Mesendoderm (in vitro differentiated cells): Measurements from ENCODE around the gene TCTN1.

Experiments
- DNase-seq: peaks from one replicate; pipeline ENCODE4 v3.0.0; 2013
- H2AK5ac ChIP-seq: 2 replicates; pipeline ENCODE4 v1.6.1; 2013; ENCODE audit warnings: low read length, inconsistent platforms
- H2BK120ac ChIP-seq: 2 replicates; pipeline ENCODE4 v1.6.1; 2013; ENCODE audit warnings: low read depth, mild to moderate bottlenecking, low read length, moderate library complexity, mixed read lengths
- H2BK15ac ChIP-seq: replicated peaks from 2 replicates; pipeline ENCODE4 v1.6.1; 2013; ENCODE audit warnings: low read depth, mild to moderate bottlenecking, moderate library complexity
- H2BK5ac ChIP-seq: 2 replicates; pipeline ENCODE4 v1.6.1; 2013; ENCODE audit warnings: low read length, inconsistent platforms
- H3K18ac ChIP-seq: 2 replicates; pipeline ENCODE4 v1.6.1; 2013; ENCODE audit warnings: mild to moderate bottlenecking, low read length, mixed read lengths
- H3K23ac ChIP-seq: one replicate; pipeline ENCODE4 v1.6.1; 2013; ENCODE audit warnings: low read length
- H3K27ac ChIP-seq: 2 replicates; pipeline ENCODE4 v1.5.1; 2013; ENCODE audit warnings: low read depth, mild to moderate bottlenecking, inconsistent platforms, low read length, moderate library complexity
- H3K27me3 ChIP-seq: 2 replicates; pipeline ENCODE4 v1.6.1; 2013; ENCODE audit warnings: low read length, control low read depth, mild to moderate bottlenecking, inconsistent platforms; ENCODE audit not compliant: insufficient read depth, poor library complexity
- H3K36me3 ChIP-seq: 2 replicates; pipeline ENCODE4 v1.6.1; 2013; ENCODE audit warnings: low read length, inconsistent platforms; ENCODE audit not compliant: control insufficient read depth, insufficient read depth
- H3K4ac ChIP-seq: one replicate; pipeline ENCODE4 v1.6.1; 2013; ENCODE audit warnings: low read depth, mild to moderate bottlenecking, low read length, moderate library complexity
- H3K4me1 ChIP-seq: 2 replicates; pipeline ENCODE4 v1.6.1; 2013; ENCODE audit warnings: low read depth, low read length, inconsistent platforms; ENCODE audit not compliant: control insufficient read depth
- H3K4me2 ChIP-seq: 2 replicates; pipeline ENCODE4 v1.6.1; 2013; ENCODE audit warnings: low read length
- H3K4me3 ChIP-seq: 2 replicates; pipeline ENCODE4 v1.5.1; 2013; ENCODE audit warnings: mild to moderate bottlenecking, low read length
- H3K56ac ChIP-seq: one replicate; pipeline ENCODE4 v1.6.1; 2013; ENCODE audit warnings: low read length
- H3K79me1 ChIP-seq: 2 replicates; pipeline ENCODE4 v1.6.1; 2013; ENCODE audit warnings: low read length, inconsistent platforms
- H3K79me2 ChIP-seq: 2 replicates; pipeline ENCODE4 v1.6.1; 2013; ENCODE audit warnings: mild to moderate bottlenecking, low read length; ENCODE audit not compliant: control insufficient read depth, insufficient read depth
- H3K9ac ChIP-seq: 2 replicates; pipeline ENCODE4 v1.6.1; 2013; ENCODE audit warnings: low read length, inconsistent platforms
- H4K5ac ChIP-seq: one replicate; pipeline ENCODE4 v1.6.1; 2013; ENCODE audit warnings: low read length
- H4K8ac ChIP-seq: one replicate; pipeline ENCODE4 v1.6.1; 2013; ENCODE audit warnings: low read depth, mild to moderate bottlenecking, control low read depth, low read length, moderate library complexity
- WGBS: extraction: QIAGEN DNeasy Blood & Tissue Kit; methylation state at CpG from one replicate; pipeline ENCODE4 v1.1.7; 2013; ENCODE audit warnings: low lambda C conversion rate, missing lambda C conversion rate; ENCODE audit not compliant: insufficient coverage; ENCODE audit errors: extremely low coverage; 5-methylcytosine and 5-hydroxymethylcytosine counted together

Gene TCTN1

GRCh38 chr12:110577864-110578693 is 35.9 kb upstream of the TCTN1 start:
- no peak overlapping the region for H3K4me2 ChIP-seq
- H3K36me3 ChIP-seq: no peaks in the 10 kb centered on the region
- H3K4me1 ChIP-seq: no peaks in the 10 kb centered on the region
- H4K5ac ChIP-seq: no peak overlapping the region
- no peak overlapping the region for H3K27ac ChIP-seq
- peaks cover 47% of the 10 kb centered on the region for H3K79me2 ChIP-seq
- H3K27me3 ChIP-seq: no peaks in the 10 kb centered on the region
- no peak overlapping the region for H3K23ac ChIP-seq
- H2BK5ac ChIP-seq: no peak overlapping the region
- H3K79me1 ChIP-seq: peaks cover 16% of the 10 kb centered on the region
- H2AK5ac ChIP-seq: no peak overlapping the region
- no peak overlapping the region for H3K9ac ChIP-seq
- H3K4me3 ChIP-seq: no peak overlapping the region
- H2BK15ac ChIP-seq: no peak overlapping the region
- H3K4ac ChIP-seq: no peak overlapping the region
- H3K18ac ChIP-seq: no peak overlapping the region
- no peak for DNase-seq
- no peak overlapping the region for H3K56ac ChIP-seq
- no peak overlapping the region for H4K8ac ChIP-seq
- no peak overlapping the region for H2BK120ac ChIP-seq
- no CpG with 5 or more reads among the region's 8 CpGs for WGBS

- no peaks in the 10 kb centered on the region for H3K4me1 ChIP-seq
- no peaks in the 10 kb centered on the region for H3K27me3 ChIP-seq
- no peak overlapping the region for H3K23ac ChIP-seq
- no peak overlapping the region for H2AK5ac ChIP-seq
- H2BK120ac ChIP-seq: no peak overlapping the region
- no peak overlapping the region for H4K8ac ChIP-seq
- H4K5ac ChIP-seq: no peak overlapping the region
- H3K56ac ChIP-seq: no peak overlapping the region
- no peak overlapping the region for H2BK5ac ChIP-seq
- no peaks in the 10 kb centered on the region for H3K36me3 ChIP-seq
- H3K4me2 ChIP-seq: no peak overlapping the region
- H3K79me1 ChIP-seq: peaks cover 16% of the 10 kb centered on the region
- no peak overlapping the region for H3K18ac ChIP-seq
- no CpG with 5 or more reads among the region's 13 CpGs for WGBS
- H3K4ac ChIP-seq: no peak overlapping the region
- peaks cover 47% of the 10 kb centered on the region for H3K79me2 ChIP-seq
- no peak overlapping the region for H3K9ac ChIP-seq
- no peak overlapping the region for H3K4me3 ChIP-seq
- no peak overlapping the region for H3K27ac ChIP-seq
- H2BK15ac ChIP-seq: no peak overlapping the region
- no peak for DNase-seq
Measured at GRCh38 chr12:110578694-110579534, 35.0 kb upstream of the TCTN1 start.

GRCh38 chr12:110579535-110580253 is 34.2 kb upstream of the TCTN1 start:
- H3K23ac ChIP-seq: no peak overlapping the region
- H4K5ac ChIP-seq: no peak overlapping the region
- no peak overlapping the region for H3K27ac ChIP-seq
- DNase-seq: no peak
- H2AK5ac ChIP-seq: no peak overlapping the region
- no peak overlapping the region for H2BK15ac ChIP-seq
- H3K36me3 ChIP-seq: no peaks in the 10 kb centered on the region
- no peak overlapping the region for H3K4me3 ChIP-seq
- H3K18ac ChIP-seq: no peak overlapping the region
- H3K27me3 ChIP-seq: no peaks in the 10 kb centered on the region
- H3K79me1 ChIP-seq: peaks cover 16% of the 10 kb centered on the region
- no peak overlapping the region for H2BK5ac ChIP-seq
- H3K4me1 ChIP-seq: no peaks in the 10 kb centered on the region
- H3K79me2 ChIP-seq: peaks cover 44% of the 10 kb centered on the region
- H3K4me2 ChIP-seq: no peak overlapping the region
- no CpG with 5 or more reads among the region's 18 CpGs for WGBS
- no peak overlapping the region for H3K4ac ChIP-seq
- no peak overlapping the region for H3K56ac ChIP-seq
- H2BK120ac ChIP-seq: no peak overlapping the region
- H4K8ac ChIP-seq: no peak overlapping the region
- H3K9ac ChIP-seq: no peak overlapping the region

GRCh38 chr12:110581931-110582275 is 32.0 kb upstream of the TCTN1 start:
- Histone ChIP-seq H4K8ac (no peak overlapping the region), H3K4me3 (peak overlapping the region; percentile 94), H2AK5ac (no peak overlapping the region), H3K36me3 (no peaks in the 10 kb centered on the region), H3K23ac (peak overlapping the region; percentile 29), H3K27me3 (no peaks in the 10 kb centered on the region), H3K4ac (no peak overlapping the region), H3K4me1 (no peaks in the 10 kb centered on the region), H2BK5ac (no peak overlapping the region), H2BK15ac (no peak overlapping the region), H3K9ac (peak overlapping the region; percentile 92), H2BK120ac (no peak overlapping the region), H3K4me2 (peak overlapping the region; percentile 98), H4K5ac (no peak overlapping the region), H3K27ac (no peak overlapping the region), H3K18ac (no peak overlapping the region), H3K79me1 (peaks cover 12% of the 10 kb centered on the region), H3K56ac (peak overlapping the region; percentile 90), H3K79me2 (peaks cover 37% of the 10 kb centered on the region)
- peak; percentile 37 for DNase-seq
- WGBS: no CpG with 5 or more reads among the region's 8 CpGs

GRCh38 chr12:110582276-110583136 is 31.4 kb upstream of the TCTN1 start:
- peak; percentile 62 for DNase-seq
- no CpG with 5 or more reads among the region's 104 CpGs for WGBS
- Histone ChIP-seq H4K5ac (no peak overlapping the region), H2AK5ac (no peak overlapping the region), H3K9ac (peak overlapping the region; percentile 92), H3K4me3 (peak overlapping the region; percentile 94), H4K8ac (no peak overlapping the region), H3K4me2 (peak overlapping the region; percentile 98), H3K18ac (peak overlapping the region; percentile 86), H3K79me2 (peaks cover 37% of the 10 kb centered on the region), H2BK15ac (no peak overlapping the region), H2BK5ac (no peak overlapping the region), H3K27ac (peak overlapping the region; percentile 33), H2BK120ac (no peak overlapping the region), H3K56ac (peak overlapping the region; percentile 90), H3K79me1 (peaks cover 12% of the 10 kb centered on the region), H3K4me1 (no peaks in the 10 kb centered on the region), H3K27me3 (no peaks in the 10 kb centered on the region), H3K36me3 (no peaks in the 10 kb centered on the region), H3K4ac (no peak overlapping the region), H3K23ac (peak overlapping the region; percentile 98)
